ENCODE results near the gene MED29.
A peak's percentile ranks its signal among the peaks of the same experiment; 100 is the strongest.

DNA sequence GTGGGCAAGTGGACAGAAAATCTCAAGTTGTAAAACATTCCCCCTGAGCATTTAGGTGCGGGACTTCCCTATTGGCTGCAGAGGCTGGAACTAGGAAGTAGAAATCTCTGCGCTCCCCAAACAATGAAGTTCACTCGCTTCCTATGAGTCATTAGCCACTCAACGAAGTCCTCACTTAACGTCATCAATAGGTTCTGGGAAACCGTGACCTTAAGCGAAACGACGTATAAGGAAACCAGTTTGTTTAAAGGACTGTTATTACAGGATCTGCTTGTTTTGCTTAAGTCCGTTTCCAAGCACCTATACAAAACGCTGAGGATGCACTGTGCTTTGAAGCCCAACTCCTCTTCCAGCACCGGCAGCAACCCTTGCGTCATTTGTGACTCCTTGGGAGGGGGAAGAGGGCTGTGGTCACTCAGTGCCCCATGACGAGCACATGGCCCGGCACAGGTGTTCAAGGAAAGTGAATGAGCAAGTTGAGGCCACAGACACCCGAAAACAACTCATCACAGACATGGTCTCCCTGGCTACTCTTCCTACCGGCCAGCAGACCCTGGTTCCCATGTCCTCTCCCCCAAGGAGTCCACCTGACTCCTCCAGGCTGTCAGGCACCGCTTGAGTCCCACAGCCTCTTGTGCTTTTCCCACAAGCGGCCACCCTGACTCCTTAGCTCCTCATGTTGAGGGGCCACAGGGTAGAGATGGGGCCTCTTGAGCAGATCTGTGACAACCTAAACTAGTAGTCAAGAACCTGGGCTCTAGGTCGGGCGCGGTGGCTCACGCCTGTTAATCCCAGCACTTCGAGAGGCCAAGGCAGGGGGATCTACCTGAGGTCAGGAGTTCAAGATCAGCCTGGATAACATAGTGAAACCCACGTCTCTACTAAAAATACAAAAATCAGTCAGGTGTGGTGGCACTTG, 39.8 kb downstream of the MED29 start:
- no peak; the same call in none of the 2 replicates for TF ChIP-seq SIN3A (IDR thresholded peaks at IDR 0.05; ENCODE audit: low read depth)
- TF ChIP-seq, protein P1, sequence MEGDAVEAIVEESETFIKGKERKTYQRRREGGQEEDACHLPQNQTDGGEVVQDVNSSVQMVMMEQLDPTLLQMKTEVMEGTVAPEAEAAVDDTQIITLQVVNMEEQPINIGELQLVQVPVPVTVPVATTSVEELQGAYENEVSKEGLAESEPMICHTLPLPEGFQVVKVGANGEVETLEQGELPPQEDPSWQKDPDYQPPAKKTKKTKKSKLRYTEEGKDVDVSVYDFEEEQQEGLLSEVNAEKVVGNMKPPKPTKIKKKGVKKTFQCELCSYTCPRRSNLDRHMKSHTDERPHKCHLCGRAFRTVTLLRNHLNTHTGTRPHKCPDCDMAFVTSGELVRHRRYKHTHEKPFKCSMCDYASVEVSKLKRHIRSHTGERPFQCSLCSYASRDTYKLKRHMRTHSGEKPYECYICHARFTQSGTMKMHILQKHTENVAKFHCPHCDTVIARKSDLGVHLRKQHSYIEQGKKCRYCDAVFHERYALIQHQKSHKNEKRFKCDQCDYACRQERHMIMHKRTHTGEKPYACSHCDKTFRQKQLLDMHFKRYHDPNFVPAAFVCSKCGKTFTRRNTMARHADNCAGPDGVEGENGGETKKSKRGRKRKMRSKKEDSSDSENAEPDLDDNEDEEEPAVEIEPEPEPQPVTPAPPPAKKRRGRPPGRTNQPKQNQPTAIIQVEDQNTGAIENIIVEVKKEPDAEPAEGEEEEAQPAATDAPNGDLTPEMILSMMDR (IDR thresholded peaks at IDR 0.05 in 2 of 3, conservative IDR thresholded peaks at IDR 0.05 in 1 of 3; ENCODE audit: borderline replicate concordance in 1 of 3, insufficient read depth in 1 of 3, low read depth in 2 of 3, low read length in 2 of 3), result no peak
- peak; percentile 76 for TF ChIP-seq JUND (IDR thresholded peaks at IDR 0.05)
- peak; percentile 44; the same call in 1 of the 2 replicates for TF ChIP-seq POLR2AphosphoS5 (IDR thresholded peaks at IDR 0.05; ENCODE audit: low read depth, low read length)
- TF ChIP-seq TCF7L2 (IDR thresholded peaks at IDR 0.05; ENCODE audit: borderline replicate concordance, extremely low read depth, insufficient read depth, insufficient read length), result no peak
- TF ChIP-seq, protein P2, sequence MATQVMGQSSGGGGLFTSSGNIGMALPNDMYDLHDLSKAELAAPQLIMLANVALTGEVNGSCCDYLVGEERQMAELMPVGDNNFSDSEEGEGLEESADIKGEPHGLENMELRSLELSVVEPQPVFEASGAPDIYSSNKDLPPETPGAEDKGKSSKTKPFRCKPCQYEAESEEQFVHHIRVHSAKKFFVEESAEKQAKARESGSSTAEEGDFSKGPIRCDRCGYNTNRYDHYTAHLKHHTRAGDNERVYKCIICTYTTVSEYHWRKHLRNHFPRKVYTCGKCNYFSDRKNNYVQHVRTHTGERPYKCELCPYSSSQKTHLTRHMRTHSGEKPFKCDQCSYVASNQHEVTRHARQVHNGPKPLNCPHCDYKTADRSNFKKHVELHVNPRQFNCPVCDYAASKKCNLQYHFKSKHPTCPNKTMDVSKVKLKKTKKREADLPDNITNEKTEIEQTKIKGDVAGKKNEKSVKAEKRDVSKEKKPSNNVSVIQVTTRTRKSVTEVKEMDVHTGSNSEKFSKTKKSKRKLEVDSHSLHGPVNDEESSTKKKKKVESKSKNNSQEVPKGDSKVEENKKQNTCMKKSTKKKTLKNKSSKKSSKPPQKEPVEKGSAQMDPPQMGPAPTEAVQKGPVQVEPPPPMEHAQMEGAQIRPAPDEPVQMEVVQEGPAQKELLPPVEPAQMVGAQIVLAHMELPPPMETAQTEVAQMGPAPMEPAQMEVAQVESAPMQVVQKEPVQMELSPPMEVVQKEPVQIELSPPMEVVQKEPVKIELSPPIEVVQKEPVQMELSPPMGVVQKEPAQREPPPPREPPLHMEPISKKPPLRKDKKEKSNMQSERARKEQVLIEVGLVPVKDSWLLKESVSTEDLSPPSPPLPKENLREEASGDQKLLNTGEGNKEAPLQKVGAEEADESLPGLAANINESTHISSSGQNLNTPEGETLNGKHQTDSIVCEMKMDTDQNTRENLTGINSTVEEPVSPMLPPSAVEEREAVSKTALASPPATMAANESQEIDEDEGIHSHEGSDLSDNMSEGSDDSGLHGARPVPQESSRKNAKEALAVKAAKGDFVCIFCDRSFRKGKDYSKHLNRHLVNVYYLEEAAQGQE (IDR thresholded peaks at IDR 0.05; ENCODE audit: low read depth), result no peak
- no peak for TF ChIP-seq EZH2 (IDR thresholded peaks at IDR 0.05)
